ENCODE results near the gene TMEM219. TPM values are rescaled to one million over a fixed set of nuclear protein-coding genes. Genes with fewer than 3 reads are reported as not detected.

Gene TMEM219
- total and polyA plus RNA-seq, 9 of the 15 experiments (the other 6 are each of a cell fraction or from before 2014, with no cell fraction given) = 35.3 to 62.8 (median 55.5) TPM

DNA sequence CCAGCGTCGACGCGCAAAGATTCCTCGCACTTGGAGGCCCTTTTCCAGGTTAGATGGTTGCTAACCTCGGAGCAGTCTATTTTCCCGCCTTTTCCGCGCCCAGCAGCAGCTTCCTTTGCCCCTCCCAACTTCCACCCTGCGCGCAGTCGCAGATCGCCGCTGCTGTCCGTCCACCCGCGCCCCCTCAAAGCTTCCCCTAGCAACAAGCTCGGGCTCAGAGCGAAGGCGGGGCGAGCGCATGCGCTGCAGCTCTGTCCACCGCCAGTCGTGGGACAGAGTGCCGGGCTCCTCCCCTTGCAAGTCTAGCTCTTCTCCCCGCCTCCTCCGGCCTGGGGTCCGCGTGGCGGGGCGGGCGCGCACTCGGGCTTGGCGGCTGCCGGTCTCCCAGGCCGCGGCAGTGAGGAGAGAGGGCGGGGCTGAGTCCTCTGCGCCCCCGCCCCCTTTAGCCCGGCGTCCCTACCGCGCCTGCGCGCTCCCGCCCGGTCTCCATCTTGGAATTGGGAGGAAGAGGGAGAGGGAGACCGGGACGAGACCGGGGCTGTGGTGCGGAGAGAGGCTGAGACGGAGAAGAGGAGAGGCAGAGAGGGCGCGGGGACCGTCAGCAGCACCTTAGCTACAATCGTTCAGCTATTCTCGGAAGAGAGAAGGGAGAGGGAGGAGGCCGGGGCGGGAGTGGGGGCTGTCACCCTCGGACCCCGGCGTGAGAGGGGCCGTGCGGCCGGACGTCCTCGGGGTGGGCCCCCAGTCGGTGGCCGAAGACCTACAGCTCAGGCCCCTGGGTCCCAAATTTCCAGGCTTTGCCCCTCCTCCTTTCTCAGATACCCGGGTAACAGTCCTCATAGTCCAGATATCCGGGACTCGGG, 11.7 kb downstream of the TMEM219 start, which contains the start of gene TAOK2 (continued):
- TF ChIP-seq ZFP30 (CRISPR knock-in tag; IDR thresholded peaks at IDR 0.05; ENCODE audit: borderline replicate concordance) (no peak), SMC3 (conservative IDR thresholded peaks at IDR 0.05; ENCODE audit: insufficient read depth, low read depth, low read length) (no peak), BMI1 (IDR thresholded peaks at IDR 0.05; ENCODE audit: low read length) (peak; percentile 58; the same call in 1 of the 2 replicates), MEIS2 (IDR thresholded peaks at IDR 0.05; ENCODE audit: partially characterized antibody) (peak; percentile 93), NFE2L1 (tag; IDR thresholded peaks at IDR 0.05; ENCODE audit: borderline replicate concordance, low read depth) (no peak), FOS (IDR thresholded peaks at IDR 0.05; ENCODE audit: extremely low read depth, insufficient read length) (no peak), NELFE (IDR thresholded peaks at IDR 0.05; ENCODE audit: insufficient read depth, insufficient read length) (no peak), ZNF197 (CRISPR knock-in tag; IDR thresholded peaks at IDR 0.05; ENCODE audit: low read depth) (no peak), NONO (IDR thresholded peaks at IDR 0.05; ENCODE audit: low read depth in 2 of 2, low read length in 1 of 2) (no peak), CHD4 (IDR thresholded peaks at IDR 0.05; ENCODE audit: insufficient read depth, insufficient replicate concordance, low read depth, low read length, poor library complexity, severe bottlenecking) (no peak), YBX1 (IDR thresholded peaks at IDR 0.05) (no peak), BACH1 (tag; IDR thresholded peaks at IDR 0.05) (no peak), TEAD4 (IDR thresholded peaks at IDR 0.05; ENCODE audit: low read length) (peak; percentile 27; the same call in 1 of the 2 replicates), TEAD4 (CRISPR knock-in tag; IDR thresholded peaks at IDR 0.05; ENCODE audit: borderline replicate concordance) (no peak), GABPB1 (CRISPR knock-in tag; IDR thresholded peaks at IDR 0.05) (peak; percentile 72)
- TF ChIP-seq, protein P1, sequence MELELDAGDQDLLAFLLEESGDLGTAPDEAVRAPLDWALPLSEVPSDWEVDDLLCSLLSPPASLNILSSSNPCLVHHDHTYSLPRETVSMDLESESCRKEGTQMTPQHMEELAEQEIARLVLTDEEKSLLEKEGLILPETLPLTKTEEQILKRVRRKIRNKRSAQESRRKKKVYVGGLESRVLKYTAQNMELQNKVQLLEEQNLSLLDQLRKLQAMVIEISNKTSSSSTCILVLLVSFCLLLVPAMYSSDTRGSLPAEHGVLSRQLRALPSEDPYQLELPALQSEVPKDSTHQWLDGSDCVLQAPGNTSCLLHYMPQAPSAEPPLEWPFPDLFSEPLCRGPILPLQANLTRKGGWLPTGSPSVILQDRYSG (tag; conservative IDR thresholded peaks at IDR 0.05; ENCODE audit: low read depth) = no peak
- TF ChIP-seq, protein P2, sequence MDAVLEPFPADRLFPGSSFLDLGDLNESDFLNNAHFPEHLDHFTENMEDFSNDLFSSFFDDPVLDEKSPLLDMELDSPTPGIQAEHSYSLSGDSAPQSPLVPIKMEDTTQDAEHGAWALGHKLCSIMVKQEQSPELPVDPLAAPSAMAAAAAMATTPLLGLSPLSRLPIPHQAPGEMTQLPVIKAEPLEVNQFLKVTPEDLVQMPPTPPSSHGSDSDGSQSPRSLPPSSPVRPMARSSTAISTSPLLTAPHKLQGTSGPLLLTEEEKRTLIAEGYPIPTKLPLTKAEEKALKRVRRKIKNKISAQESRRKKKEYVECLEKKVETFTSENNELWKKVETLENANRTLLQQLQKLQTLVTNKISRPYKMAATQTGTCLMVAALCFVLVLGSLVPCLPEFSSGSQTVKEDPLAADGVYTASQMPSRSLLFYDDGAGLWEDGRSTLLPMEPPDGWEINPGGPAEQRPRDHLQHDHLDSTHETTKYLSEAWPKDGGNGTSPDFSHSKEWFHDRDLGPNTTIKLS (IDR thresholded peaks at IDR 0.05; ENCODE audit: borderline replicate concordance, low read depth) = peak; percentile 88
- TF ChIP-seq, protein P3, sequence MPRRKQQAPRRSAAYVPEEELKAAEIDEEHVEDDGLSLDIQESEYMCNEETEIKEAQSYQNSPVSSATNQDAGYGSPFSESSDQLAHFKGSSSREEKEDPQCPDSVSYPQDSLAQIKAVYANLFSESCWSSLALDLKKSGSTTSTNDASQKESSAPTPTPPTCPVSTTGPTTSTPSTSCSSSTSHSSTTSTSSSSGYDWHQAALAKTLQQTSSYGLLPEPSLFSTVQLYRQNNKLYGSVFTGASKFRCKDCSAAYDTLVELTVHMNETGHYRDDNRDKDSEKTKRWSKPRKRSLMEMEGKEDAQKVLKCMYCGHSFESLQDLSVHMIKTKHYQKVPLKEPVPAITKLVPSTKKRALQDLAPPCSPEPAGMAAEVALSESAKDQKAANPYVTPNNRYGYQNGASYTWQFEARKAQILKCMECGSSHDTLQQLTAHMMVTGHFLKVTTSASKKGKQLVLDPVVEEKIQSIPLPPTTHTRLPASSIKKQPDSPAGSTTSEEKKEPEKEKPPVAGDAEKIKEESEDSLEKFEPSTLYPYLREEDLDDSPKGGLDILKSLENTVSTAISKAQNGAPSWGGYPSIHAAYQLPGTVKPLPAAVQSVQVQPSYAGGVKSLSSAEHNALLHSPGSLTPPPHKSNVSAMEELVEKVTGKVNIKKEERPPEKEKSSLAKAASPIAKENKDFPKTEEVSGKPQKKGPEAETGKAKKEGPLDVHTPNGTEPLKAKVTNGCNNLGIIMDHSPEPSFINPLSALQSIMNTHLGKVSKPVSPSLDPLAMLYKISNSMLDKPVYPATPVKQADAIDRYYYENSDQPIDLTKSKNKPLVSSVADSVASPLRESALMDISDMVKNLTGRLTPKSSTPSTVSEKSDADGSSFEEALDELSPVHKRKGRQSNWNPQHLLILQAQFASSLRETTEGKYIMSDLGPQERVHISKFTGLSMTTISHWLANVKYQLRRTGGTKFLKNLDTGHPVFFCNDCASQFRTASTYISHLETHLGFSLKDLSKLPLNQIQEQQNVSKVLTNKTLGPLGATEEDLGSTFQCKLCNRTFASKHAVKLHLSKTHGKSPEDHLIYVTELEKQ (CRISPR knock-in tag; IDR thresholded peaks at IDR 0.05) = no peak
